PC-9 (cell line): ENCODE results near the gene RSPRY1. TPM values are rescaled to one million over a fixed set of nuclear protein-coding genes. Genes with fewer than 3 reads are reported as not detected.

ENCODE experiments used
- BruUV-seq: library from RNA; stranded (reverse); fragments of 400-500 nt; replicated peaks from 2 replicates; lab custom pipeline; 2021; lab: Mats Ljungman, UMichigan
- CTCF ChIA-PET: fragments of 300-600 bp; sonication (Branson Sonifier 250); formaldehyde crosslinking; loops from one replicate; lab custom pipeline; 2022; ENCODE audit warnings: antibody characterized with exemption; lab: Charles Lee
- POLR2A ChIA-PET: fragments of 300-600 bp; sonication (Branson Sonifier 250); formaldehyde crosslinking; loops from one replicate; lab custom pipeline; 2022; ENCODE audit warnings: antibody characterized with exemption; ENCODE audit not compliant: unreplicated experiment; lab: Charles Lee
- DNase-seq, 2 experiments: peaks; one replicate each; pipeline versions ENCODE4 v3.0.0 to v3.0.0-alpha.2; 2015 to 2022; ENCODE audit warnings: mixed read lengths in 1 of 2
- H2AFZ ChIP-seq: fragments of 200-600 bp; sonication (generic); 2 replicates; pipeline ENCODE4 v1.8.1; 2017; ENCODE audit warnings: antibody characterized with exemption
- H3F3A ChIP-seq: fragments of 200-600 bp; sonication (generic); 2 replicates; pipeline ENCODE4 v1.8.1; 2017; ENCODE audit warnings: antibody characterized with exemption, mild to moderate bottlenecking, low read depth; ENCODE audit not compliant: insufficient read depth
- H3K27ac ChIP-seq: fragments of 200-600 bp; sonication (generic); 2 replicates; pipeline ENCODE4 v1.6.1; 2016; ENCODE audit warnings: mixed run types
- H3K27me3 ChIP-seq: fragments of 200-600 bp; sonication (generic); 2 replicates; pipeline ENCODE4 v1.6.1; 2016; ENCODE audit warnings: low read depth, mixed run types; ENCODE audit not compliant: insufficient read depth
- H3K36me3 ChIP-seq: fragments of 200-600 bp; sonication (generic); 2 replicates; pipeline ENCODE4 v1.6.1; 2016; ENCODE audit warnings: low read depth, mixed run types
- H3K4me1 ChIP-seq: fragments of 200-600 bp; sonication (generic); replicated peaks from 2 replicates; pipeline ENCODE4 v1.6.1; 2016; ENCODE audit warnings: mixed run types; ENCODE audit not compliant: insufficient read depth
- H3K4me2 ChIP-seq: fragments of 200-600 bp; sonication (generic); 2 replicates; pipeline ENCODE4 v1.6.1; 2017; ENCODE audit warnings: mixed run types
- H3K4me3 ChIP-seq: fragments of 200-600 bp; sonication (generic); 2 replicates; pipeline ENCODE4 v1.6.1; 2016; ENCODE audit warnings: mixed run types
- H3K79me2 ChIP-seq: fragments of 200-600 bp; sonication (generic); 2 replicates; pipeline ENCODE4 v1.6.1; 2017; ENCODE audit warnings: low read depth, mixed run types
- H3K9me2 ChIP-seq: fragments of 200-600 bp; sonication (generic); 2 replicates; pipeline ENCODE4 v1.8.1; 2017; ENCODE audit warnings: mild to moderate bottlenecking; ENCODE audit not compliant: insufficient read depth
- H3K9me3 ChIP-seq: fragments of 200-600 bp; sonication (generic); 2 replicates; pipeline ENCODE4 v1.8.1; 2016; ENCODE audit warnings: low read depth; ENCODE audit not compliant: insufficient read depth
- H4K20me1 ChIP-seq: fragments of 200-600 bp; sonication (generic); 2 replicates; pipeline ENCODE4 v1.8.1; 2017; ENCODE audit not compliant: insufficient read depth
- CTCF ChIP-seq: fragments of 200-600 bp; sonication (generic); conservative IDR thresholded peaks from 2 replicates; pipeline ENCODE4 v1.6.1; 2017; ENCODE audit warnings: mixed run types, antibody characterized with exemption, mild to moderate bottlenecking, moderate library complexity
- EZH2 ChIP-seq: fragments of 200-600 bp; sonication (generic); IDR thresholded peaks from 2 replicates; pipeline ENCODE4 v1.8.0; 2017; ENCODE audit warnings: antibody characterized with exemption, low read depth
- intact Hi-C: fragments of 100-400 bp; cut with micrococcal nuclease; formaldehyde crosslinking; loops from one replicate; pipeline ENCODE4 v1.10.0; 2022; ENCODE audit not compliant: unreplicated experiment
- total RNA-seq: library from RNA; stranded (reverse); gene quantifications from 2 replicates; pipeline ENCODE4 v1.2.3, GENCODE V29; 2021

RSPRY1 gene
- total RNA-seq, 1 experiment from 2014 or later: 26.3 TPM

DNA sequence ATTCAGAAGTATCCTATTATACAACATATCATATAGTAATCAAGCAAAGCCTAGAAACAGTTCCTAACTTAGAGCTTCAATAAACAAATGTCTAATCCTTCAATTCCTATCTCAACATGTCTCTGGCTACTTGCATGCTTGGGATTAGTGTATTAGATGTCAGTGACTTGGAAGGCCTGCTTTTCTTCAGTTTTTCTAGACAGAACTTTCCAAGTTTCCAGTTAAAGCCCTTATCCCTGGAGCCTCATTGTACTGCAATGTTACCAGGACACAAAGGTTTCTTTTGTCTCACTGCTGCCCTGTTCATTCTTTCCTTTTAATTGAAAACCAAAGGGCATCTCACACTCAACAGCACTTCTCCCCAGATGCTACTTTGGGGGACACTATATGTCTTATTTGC, 16.8 kb upstream of the RSPRY1 start:
- H4K20me1 ChIP-seq: peaks cover 5% of the 10 kb centered on the region; the same call in 1 of the 2 replicates
- H3K4me2 ChIP-seq: no peak overlapping the region
- peaks cover 2% of the 10 kb centered on the region for H3F3A ChIP-seq
- intact Hi-C loops: loop anchor here (2.0 to 10.0 kb wide), 3 partner anchors 85 to 375 kb away; no protein-coding TSS in a partner anchor
- H3K9me2 ChIP-seq: no peaks in the 10 kb centered on the region
- POLR2A ChIA-PET: no interaction called here
- H2AFZ ChIP-seq: no peak overlapping the region
- no peaks in the 10 kb centered on the region for H3K9me3 ChIP-seq
- CTCF ChIA-PET: interaction anchor here (0.7 kb wide), 1 partner anchor 124 kb away, joined by 5 read pairs; no protein-coding TSS in a partner anchor
- peaks cover 29% of the 10 kb centered on the region for H3K36me3 ChIP-seq
- BruUV-seq: no TSS peak
- no peak for DNase-seq
- no peak overlapping the region for H3K27ac ChIP-seq
- no peak overlapping the region for H3K4me3 ChIP-seq
- TF ChIP-seq EZH2 (no peak), CTCF (no peak)
- no peaks in the 10 kb centered on the region for H3K79me2 ChIP-seq
- H3K27me3 ChIP-seq: no peaks in the 10 kb centered on the region
- no peaks in the 10 kb centered on the region for H3K4me1 ChIP-seq

GRCh38 chr16:57172721-57173290, 13.3 kb upstream of the RSPRY1 start:
- Histone ChIP-seq H3K9me2 (no peaks in the 10 kb centered on the region), H3F3A (peaks cover 2% of the 10 kb centered on the region), H3K36me3 (peaks cover 29% of the 10 kb centered on the region), H4K20me1 (0 out of 2 replicates have a peak, but pooled peaks cover 5% of the 10 kb centered on the region), H3K79me2 (no peaks in the 10 kb centered on the region), H3K27me3 (no peaks in the 10 kb centered on the region), H3K4me2 (no peak overlapping the region), H3K9me3 (no peaks in the 10 kb centered on the region), H3K4me1 (no peaks in the 10 kb centered on the region), H3K27ac (no peak overlapping the region), H2AFZ (no peak overlapping the region), H3K4me3 (no peak overlapping the region)
- POLR2A ChIA-PET: no interaction called here
- BruUV-seq: no TSS peak
- DNase-seq: no peak
- intact Hi-C loops: no loop called here
- TF ChIP-seq CTCF (no peak), EZH2 (no peak)
- CTCF ChIA-PET: no interaction called here

DNA sequence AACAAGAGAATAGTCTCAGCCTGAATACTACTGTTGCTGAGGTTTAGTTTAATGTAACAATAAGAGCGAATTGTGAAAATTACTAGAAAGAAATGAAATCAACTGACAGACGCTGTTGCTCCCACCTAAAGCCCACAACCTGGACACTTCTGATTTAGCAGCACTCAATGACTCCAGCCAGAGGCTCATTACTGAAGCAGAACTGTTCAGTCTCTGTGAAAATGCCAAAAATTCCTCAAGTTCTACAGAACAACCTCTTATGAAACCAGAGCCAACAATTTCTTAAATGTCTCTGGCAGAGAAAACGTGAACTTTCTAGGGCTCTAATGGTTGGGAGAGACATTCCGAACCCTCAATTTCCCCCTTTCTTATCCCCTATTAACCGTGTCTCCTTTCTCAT, 10.2 kb upstream of the RSPRY1 start:
- POLR2A ChIA-PET: no interaction called here
- no peak overlapping the region for H3K4me2 ChIP-seq

More for the DNA sequence above, 10.2 kb upstream of the RSPRY1 start:
- CTCF ChIA-PET: no interaction called here
- BruUV-seq: no TSS peak
- peaks cover 33% of the 10 kb centered on the region for H3K36me3 ChIP-seq
- H2AFZ ChIP-seq: no peak overlapping the region
- H3K9me2 ChIP-seq: no peaks in the 10 kb centered on the region
- H3K4me1 ChIP-seq: no peaks in the 10 kb centered on the region
- no peaks in the 10 kb centered on the region for H3K9me3 ChIP-seq
- intact Hi-C loops: no loop called here
- peaks cover 2% of the 10 kb centered on the region; the same call in 1 of the 2 replicates for H3F3A ChIP-seq
- H3K27ac ChIP-seq: no peak overlapping the region
- H4K20me1 ChIP-seq: peaks cover 11% of the 10 kb centered on the region; the same call in 1 of the 2 replicates
- no peak overlapping the region for H3K4me3 ChIP-seq
- H3K79me2 ChIP-seq: peaks cover 19% of the 10 kb centered on the region
- TF ChIP-seq EZH2: no peak
- no peak for TF ChIP-seq CTCF
- no peaks in the 10 kb centered on the region for H3K27me3 ChIP-seq
- no peak for DNase-seq
